SKM-1 treated with dmso at 0.1 percent for 144 hours (cell line): Measurements from ENCODE around the gene CNBD2.
"Not testable (repeated sequence)": the region's sequence is repeated elsewhere in the genome, so short reads cannot be mapped to it uniquely, and the experiment has no call there.

ENCODE experiments used
- DNase-seq: peaks from one replicate; lab custom pipeline; 2025; ENCODE audit not compliant: unreplicated experiment; lab: John Stamatoyannopoulos, UW

CNBD2 gene

DNA sequence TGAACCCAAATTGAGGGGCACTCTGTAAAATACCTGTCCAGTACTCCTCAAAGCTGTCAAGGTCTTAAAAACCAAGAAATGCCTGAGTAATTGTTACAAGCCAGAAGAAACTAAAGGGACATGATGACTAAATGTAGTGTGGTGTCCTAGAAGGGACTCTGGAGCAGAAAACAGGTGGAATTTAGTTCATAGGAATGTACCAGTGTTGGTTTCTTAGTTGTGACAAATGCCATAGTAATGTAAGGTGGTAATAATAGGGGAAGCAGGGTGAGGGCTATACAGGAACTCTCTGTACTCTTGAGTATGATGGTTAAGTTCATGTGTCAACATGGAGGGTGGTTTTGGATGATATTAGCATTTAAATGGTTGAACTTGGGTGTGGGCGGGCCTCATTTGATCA lies 92.3 kb downstream of the CNBD2 start:
- DNase-seq, result no peak

- no peak for DNase-seq
These were observed 93.4 kb downstream of the CNBD2 start for GRCh38 chr20:36061754-36062153.

- DNase-seq, result no peak
These were observed 94.4 kb downstream of the CNBD2 start for GRCh38 chr20:36062799-36063198.

DNA sequence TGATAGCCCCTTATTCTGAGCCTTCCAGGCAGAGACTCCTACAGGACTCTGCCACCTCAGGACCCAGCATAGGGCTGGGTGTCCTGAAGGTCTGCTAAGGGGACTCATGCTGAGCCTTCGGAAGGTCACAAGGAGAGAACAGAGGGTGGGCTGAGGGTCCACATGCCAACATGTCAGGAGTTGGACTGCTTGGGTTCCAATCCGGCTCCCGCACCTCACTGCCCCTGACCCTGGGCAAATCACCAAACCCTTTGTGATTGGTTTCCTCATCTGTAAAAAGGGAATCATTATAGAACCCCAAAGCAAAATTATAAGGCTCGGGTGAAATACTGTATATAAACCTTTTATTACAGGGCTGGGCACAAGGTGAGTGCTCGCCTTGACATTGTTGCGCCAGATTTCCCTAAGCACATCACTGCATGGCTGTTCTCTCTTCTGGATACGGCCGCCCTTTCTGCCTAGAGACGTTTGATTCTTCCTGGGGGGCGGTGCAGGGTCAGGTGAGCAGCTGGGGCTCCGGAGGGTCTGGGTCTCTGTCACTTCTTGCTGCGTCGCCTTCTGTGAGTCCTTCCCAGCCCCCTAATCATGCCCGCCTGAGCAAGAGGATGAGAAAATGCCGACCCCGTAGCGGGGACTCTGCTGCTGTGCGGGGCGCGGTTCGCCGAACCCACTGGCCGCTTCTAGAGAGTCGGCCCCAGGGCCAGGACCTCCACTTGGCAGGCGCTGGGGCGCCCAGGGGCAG lies 95.7 kb downstream of the CNBD2 start:
- DNase-seq, result no peak

DNA sequence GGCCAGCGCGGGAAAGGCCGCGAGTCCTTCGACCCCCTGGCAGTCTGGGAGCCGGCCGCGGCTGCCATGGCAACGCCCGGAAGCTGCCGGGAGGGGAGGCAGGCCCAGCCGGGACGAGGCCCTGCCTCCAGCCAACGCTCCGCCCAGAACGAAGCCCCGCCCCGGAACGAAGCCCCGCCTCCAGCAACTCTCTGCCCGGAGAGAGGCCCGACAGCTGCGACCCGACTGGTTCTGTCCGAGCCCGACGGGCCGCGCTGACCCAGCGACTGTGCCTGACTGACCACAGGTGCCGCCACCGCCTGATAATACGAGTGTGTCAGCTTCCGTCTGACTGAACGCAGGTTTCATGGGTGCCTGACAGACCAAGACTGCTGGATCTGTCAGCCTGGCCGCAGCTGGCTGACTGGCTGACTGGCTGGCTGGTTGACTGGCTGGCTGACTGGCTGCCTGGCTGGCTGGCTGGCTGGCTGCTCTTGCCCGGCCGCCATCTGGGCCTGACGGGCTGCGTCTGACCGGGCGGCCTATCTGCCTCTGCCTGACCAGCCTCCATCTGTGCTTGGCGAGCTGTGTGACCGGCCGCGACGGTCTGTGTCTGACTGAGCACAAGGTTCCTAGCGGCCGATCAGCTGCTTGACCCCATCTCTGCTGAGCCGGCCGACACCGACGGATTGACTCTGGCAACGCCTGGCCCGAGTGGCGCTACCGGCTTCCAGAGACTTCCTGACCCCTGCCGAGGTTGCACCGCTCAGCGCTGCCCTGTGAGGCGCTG lies 96.5 kb downstream of the CNBD2 start:
- peak; percentile 62 for DNase-seq

DNA sequence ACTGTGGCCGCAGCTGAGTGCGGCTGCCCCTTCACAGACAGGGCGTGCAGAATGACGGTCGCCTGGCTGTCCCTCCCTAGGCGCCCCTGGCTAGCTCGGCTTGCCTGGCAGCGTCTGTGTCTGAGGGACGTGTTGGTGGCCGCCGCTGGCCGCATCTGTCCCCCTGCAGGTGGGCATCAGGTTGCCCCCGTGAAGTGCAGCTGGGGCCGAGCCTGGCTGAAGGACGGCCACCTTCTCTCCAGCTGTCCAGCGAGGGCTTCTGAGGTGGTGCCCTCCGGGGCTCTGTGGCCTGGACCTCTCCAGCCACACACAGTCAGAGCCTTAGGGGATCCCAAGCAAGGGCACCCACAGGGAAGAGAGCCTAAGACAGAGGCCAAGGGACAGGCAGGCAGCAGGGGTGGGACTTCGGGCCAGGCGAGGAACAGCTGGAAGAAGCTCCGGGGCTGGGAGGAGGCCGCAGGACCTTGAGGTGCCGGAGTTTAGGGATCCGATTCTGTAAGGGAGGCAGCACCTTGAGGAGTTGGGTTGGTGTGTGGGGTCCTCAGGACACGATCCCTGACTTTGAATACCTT lies 97.1 kb downstream of the CNBD2 start:
- DNase-seq, result no peak

DNA sequence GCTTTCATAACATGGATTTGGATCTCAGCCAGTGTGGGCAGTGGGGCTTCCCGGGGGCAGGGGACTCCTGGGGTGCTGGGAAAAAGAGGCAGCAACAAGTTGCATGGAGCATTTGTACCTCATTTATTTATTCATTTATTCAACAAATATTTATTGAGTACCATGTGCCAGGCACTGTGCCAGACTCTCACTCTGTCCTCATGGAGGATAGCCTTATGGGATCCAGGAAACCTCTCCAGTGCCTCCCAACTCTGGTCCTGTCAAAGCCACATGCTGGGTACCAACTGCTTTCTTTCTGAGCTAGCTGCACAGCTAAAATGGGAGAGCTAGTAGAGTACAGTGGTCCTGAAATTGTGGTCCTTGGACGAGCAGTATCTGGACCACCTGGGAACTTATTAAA lies 98.4 kb downstream of the CNBD2 start:
- no peak for DNase-seq

DNA sequence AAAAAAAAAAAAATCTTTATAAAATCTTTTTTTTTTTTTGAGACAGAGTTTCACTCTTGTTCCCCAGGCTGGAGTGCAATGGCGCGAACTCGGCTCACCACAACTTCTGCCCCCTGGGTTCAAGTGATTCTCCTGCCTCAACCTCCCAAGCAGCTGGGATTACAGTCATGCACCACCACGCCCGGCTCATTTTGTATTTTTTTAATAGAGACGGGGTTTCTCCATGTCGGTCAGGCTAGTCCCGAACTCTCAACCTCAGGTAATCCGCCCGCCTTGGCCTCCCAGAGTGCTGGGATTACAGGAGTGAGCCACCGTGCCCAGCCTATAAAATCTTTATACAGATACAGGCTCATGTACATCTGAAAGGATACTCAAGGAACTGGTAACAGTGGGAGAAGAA lies 100.1 kb downstream of the CNBD2 start:
- DNase-seq, result not testable (repeated sequence)

- no peak for DNase-seq
These were observed 102.1 kb downstream of the CNBD2 start for GRCh38 chr20:36070451-36070850.

GRCh38 chr20:36071848-36072247 lies 103.5 kb downstream of the CNBD2 start:
- no peak for DNase-seq

- DNase-seq, result no peak
These were observed 106.6 kb downstream of the CNBD2 start for GRCh38 chr20:36074983-36075382.

GRCh38 chr20:36077762-36078161 lies 109.4 kb downstream of the CNBD2 start:
- not testable (repeated sequence) for DNase-seq

GRCh38 chr20:36079486-36079885 lies 111.1 kb downstream of the CNBD2 start:
- DNase-seq, result no peak

DNA sequence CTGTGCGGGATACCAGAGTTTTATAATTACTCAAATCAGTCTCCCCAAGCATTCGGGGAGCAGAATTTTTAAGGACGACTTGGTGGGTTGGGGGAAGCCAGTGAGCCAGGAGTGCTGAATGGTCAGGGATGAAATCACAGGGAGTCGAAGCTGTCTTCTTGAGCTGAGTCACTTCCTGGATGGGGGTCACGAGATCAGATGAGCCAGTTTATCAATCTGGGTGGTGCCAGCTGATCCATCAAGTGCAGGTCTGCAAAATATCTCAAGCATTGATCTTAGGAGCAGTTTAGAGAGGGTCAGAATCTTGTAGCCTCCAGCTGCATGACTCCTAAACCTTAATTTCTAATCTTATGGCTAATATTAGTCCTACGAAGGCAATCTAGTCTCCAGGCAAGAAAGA lies 111.6 kb downstream of the CNBD2 start:
- not testable (repeated sequence) for DNase-seq
